H9 (cell line): Measurements from ENCODE around the gene BEST1. TPM values are rescaled to one million over a fixed set of nuclear protein-coding genes. Genes with fewer than 3 reads are reported as not detected.

Experiments
- DNase-seq: peaks from one replicate; pipeline ENCODE4 v3.0.0-alpha.2; 2017
- H2AFZ ChIP-seq: one replicate; pipeline ENCODE4 v1.6.1; 2013; ENCODE audit warnings: mild to moderate bottlenecking, low read length, control low read depth, moderate library complexity
- H2AK5ac ChIP-seq: 2 replicates; pipeline ENCODE4 v1.6.1; 2013; ENCODE audit warnings: low read length, control low read depth, mixed read lengths; ENCODE audit not compliant: insufficient read length
- H2BK120ac ChIP-seq: one replicate; pipeline ENCODE4 v1.6.1; 2013; ENCODE audit warnings: low read depth, mild to moderate bottlenecking, low read length, control low read depth, inconsistent platforms; ENCODE audit not compliant: poor library complexity, severe bottlenecking
- H2BK12ac ChIP-seq: 2 replicates; pipeline ENCODE4 v1.6.1; 2013; ENCODE audit warnings: low read length, control low read depth, mixed read lengths, low read depth; ENCODE audit not compliant: insufficient read length
- H2BK15ac ChIP-seq: 2 replicates; pipeline ENCODE4 v1.6.1; 2013; ENCODE audit warnings: low read depth, low read length, control low read depth
- H2BK20ac ChIP-seq: one replicate; pipeline ENCODE4 v1.6.1; 2013; ENCODE audit warnings: low read depth, mild to moderate bottlenecking, low read length, control low read depth, inconsistent platforms; ENCODE audit not compliant: poor library complexity, severe bottlenecking
- H2BK5ac ChIP-seq: 2 replicates; pipeline ENCODE4 v1.6.1; 2013; ENCODE audit warnings: low read length, control low read depth, mixed read lengths; ENCODE audit not compliant: insufficient read length
- H3K14ac ChIP-seq: 2 replicates; pipeline ENCODE4 v1.6.1; 2013; ENCODE audit warnings: low read length, control low read depth; ENCODE audit not compliant: insufficient read depth
- H3K18ac ChIP-seq: 2 replicates; pipeline ENCODE4 v1.6.1; 2013; ENCODE audit warnings: low read depth, mild to moderate bottlenecking, mixed read lengths, low read length, control low read depth; ENCODE audit not compliant: insufficient read length
- H3K23ac ChIP-seq: 2 replicates; pipeline ENCODE4 v1.6.1; 2013; ENCODE audit warnings: low read length, control low read depth, mixed read lengths, low read depth; ENCODE audit not compliant: insufficient read length
- H3K23me2 ChIP-seq: 2 replicates; pipeline ENCODE4 v1.6.1; 2013; ENCODE audit warnings: low read depth, mild to moderate bottlenecking, mixed read lengths, low read length, control low read depth; ENCODE audit not compliant: insufficient read length, poor library complexity, severe bottlenecking
- H3K27ac ChIP-seq: 2 replicates; pipeline ENCODE4 v1.5.1; 2013; ENCODE audit warnings: low read length, control low read depth, mixed read lengths, low read depth; ENCODE audit not compliant: insufficient read length
- H3K27me3 ChIP-seq: 2 replicates; pipeline ENCODE4 v1.6.1; 2013; ENCODE audit warnings: low read length, control low read depth, inconsistent platforms; ENCODE audit not compliant: insufficient read depth
- H3K4ac ChIP-seq: 2 replicates; pipeline ENCODE4 v1.6.1; 2013; ENCODE audit warnings: low read depth, mild to moderate bottlenecking, control low read depth, inconsistent platforms, low read length, moderate library complexity
- H3K4me1 ChIP-seq: 2 replicates; pipeline ENCODE4 v1.6.1; 2013; ENCODE audit warnings: low read length, control low read depth, inconsistent platforms; ENCODE audit not compliant: insufficient read depth
- H3K4me2 ChIP-seq: 2 replicates; pipeline ENCODE4 v1.6.1; 2013; ENCODE audit warnings: low read length, control low read depth, mixed read lengths; ENCODE audit not compliant: insufficient read length, insufficient read depth
- H3K56ac ChIP-seq: 2 replicates; pipeline ENCODE4 v1.6.1; 2013; ENCODE audit warnings: low read depth, mild to moderate bottlenecking, mixed read lengths, low read length, control low read depth; ENCODE audit not compliant: insufficient read length
- H3K79me1 ChIP-seq: 2 replicates; pipeline ENCODE4 v1.6.1; 2013; ENCODE audit warnings: low read depth, mild to moderate bottlenecking, moderate library complexity, low read length, control low read depth, inconsistent platforms; ENCODE audit not compliant: insufficient read depth, poor library complexity, severe bottlenecking
- H3K79me2 ChIP-seq: 2 replicates; pipeline ENCODE4 v1.6.1; 2013; ENCODE audit warnings: low read length, control low read depth, inconsistent platforms; ENCODE audit not compliant: insufficient read depth
- H3K9ac ChIP-seq: 2 replicates; pipeline ENCODE4 v1.6.1; 2013; ENCODE audit warnings: low read length, control low read depth, mixed read lengths; ENCODE audit not compliant: insufficient read length; ENCODE audit errors: extremely low read depth
- H3K9me3 ChIP-seq: one replicate; pipeline ENCODE4 v1.6.1; 2013; ENCODE audit warnings: low read depth, low read length, inconsistent platforms; ENCODE audit not compliant: control insufficient read depth
- H3T11ph ChIP-seq: one replicate; pipeline ENCODE4 v1.6.1; 2013; ENCODE audit warnings: mild to moderate bottlenecking, low read length, control low read depth, inconsistent platforms
- H4K20me1 ChIP-seq: one replicate; pipeline ENCODE4 v1.6.1; 2013; ENCODE audit not compliant: control insufficient read depth, insufficient read length, insufficient read depth
- H4K5ac ChIP-seq: 2 replicates; pipeline ENCODE4 v1.6.1; 2013; ENCODE audit warnings: low read depth, mild to moderate bottlenecking, mixed read lengths, low read length, control low read depth; ENCODE audit not compliant: insufficient read length
- H4K8ac ChIP-seq: replicated peaks from 2 replicates; pipeline ENCODE4 v1.6.1; 2013; ENCODE audit warnings: low read length, control low read depth, mixed read lengths, low read depth; ENCODE audit not compliant: insufficient read length
- H4K91ac ChIP-seq: 2 replicates; pipeline ENCODE4 v1.6.1; 2013; ENCODE audit warnings: low read depth, mild to moderate bottlenecking, moderate library complexity, mixed read lengths, low read length, control low read depth; ENCODE audit not compliant: insufficient read length
- H3K27ac Mint-ChIP-seq, 3 experiments: 2 replicates in 2 of 3; 3 replicates in 1 of 3; pipeline ENCODE4 v1.8.0; 2020 to 2021; ENCODE audit warnings: mixed read lengths in 3 of 3, mild to moderate bottlenecking in 1 of 3, moderate library complexity in 1 of 3
- H3K27me3 Mint-ChIP-seq: 2 replicates; pipeline ENCODE4 v1.8.0; 2021; ENCODE audit warnings: low read depth, mild to moderate bottlenecking, moderate library complexity, mixed read lengths
- H3K36me3 Mint-ChIP-seq, 3 experiments: 2 replicates in 2 of 3; 3 replicates in 1 of 3; pipeline ENCODE4 v1.8.0; 2020 to 2021; ENCODE audit warnings: low read depth in 3 of 3, mixed read lengths in 3 of 3; ENCODE audit not compliant: insufficient read depth in 1 of 3
- H3K4me1 Mint-ChIP-seq, 2 experiments: 2 replicates each; pipeline ENCODE4 v1.8.0; 2020; ENCODE audit warnings: mixed read lengths in 2 of 2
- H3K4me3 Mint-ChIP-seq, 2 experiments: 2 replicates in 1 of 2; 3 replicates in 1 of 2; pipeline ENCODE4 v1.8.0; 2020 to 2021; ENCODE audit warnings: mild to moderate bottlenecking in 2 of 2, mixed read lengths in 2 of 2, moderate library complexity in 1 of 2
- H3K9me3 Mint-ChIP-seq, 2 experiments: 2 replicates in 1 of 2; 3 replicates in 1 of 2; pipeline ENCODE4 v1.8.0; 2020; ENCODE audit warnings: mild to moderate bottlenecking in 2 of 2, mixed read lengths in 2 of 2, moderate library complexity in 1 of 2
- CTCF ChIP-seq: fragments of 200-600 bp; sonication (generic); conservative IDR thresholded peaks from 3 replicates; pipeline ENCODE4 v1.8.0; 2021; ENCODE audit warnings: antibody characterized with exemption, mild to moderate bottlenecking
- WGBS: extraction: QIAGEN DNeasy Blood & Tissue Kit; methylation state at CpG from one replicate; pipeline ENCODE4 v1.1.7; 2013; ENCODE audit warnings: missing lambda C conversion rate, low lambda C conversion rate, mixed read lengths; ENCODE audit not compliant: insufficient read length; ENCODE audit errors: extremely low coverage; 5-methylcytosine and 5-hydroxymethylcytosine counted together
- total RNA-seq: library from RNA; stranded (reverse); gene quantifications from 2 replicates; pipeline ENCODE4 v1.2.1, GENCODE V29; 2021

The BEST1 gene
- total RNA-seq, 1 experiment from 2014 or later: 0.24 TPM

DNA sequence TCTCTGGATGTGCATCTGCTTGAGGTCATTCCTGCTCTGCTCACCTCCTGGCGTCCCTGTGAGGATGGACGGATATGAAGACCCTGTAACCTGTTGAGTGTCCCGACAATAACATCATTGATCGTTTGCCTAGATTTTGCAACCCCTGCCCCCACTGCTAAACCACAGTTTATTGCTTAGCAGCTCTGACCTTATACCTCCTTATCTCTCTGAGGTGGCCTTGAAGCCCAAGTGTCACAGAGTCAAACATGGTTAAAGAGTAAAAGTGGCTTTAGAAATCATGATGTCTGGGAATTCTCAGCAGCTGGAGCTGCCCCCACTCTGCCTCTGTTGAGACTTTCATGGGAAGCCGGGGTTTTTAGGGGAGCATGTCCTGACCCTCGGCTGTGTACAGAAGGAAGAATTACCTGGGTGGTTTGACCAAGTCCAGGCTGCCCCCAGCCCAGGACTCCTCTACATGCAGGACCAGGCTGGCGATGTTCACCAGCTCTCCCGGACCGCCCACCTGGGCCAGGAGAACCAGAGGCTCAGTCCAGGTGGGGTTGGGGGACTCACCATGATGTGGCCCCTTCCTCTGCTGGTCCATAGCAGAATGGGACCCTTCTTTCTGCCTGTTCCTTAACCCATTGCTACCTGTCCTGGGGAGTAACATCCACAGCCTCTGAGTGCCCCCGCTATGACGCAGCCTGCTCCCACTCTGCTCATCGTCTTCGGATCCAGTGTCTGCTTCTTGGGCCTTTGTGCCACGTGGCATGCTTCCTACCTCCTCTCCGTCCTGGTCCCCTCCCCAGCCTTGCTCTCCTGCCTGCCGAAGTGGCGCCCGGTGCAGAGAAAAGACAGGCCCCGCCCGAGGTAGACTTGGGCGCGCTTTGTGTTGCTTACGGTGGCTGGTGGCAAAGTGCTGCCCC lies 50.6 kb downstream of the BEST1 start:
- Histone ChIP-seq H3K27ac (no peak overlapping the region), H3K18ac (no peak overlapping the region), H2BK12ac (no peak overlapping the region), H3K9ac (no peak overlapping the region), H4K5ac (no peak overlapping the region), H2BK20ac (no peak overlapping the region), H3K27me3 (no peaks in the 10 kb centered on the region), H4K20me1 (no peaks in the 10 kb centered on the region), H2BK15ac (no peak overlapping the region), H2AK5ac (no peak overlapping the region), H2BK120ac (no peak overlapping the region), H3K79me2 (no peaks in the 10 kb centered on the region), H4K91ac (no peak overlapping the region), H2AFZ (no peak overlapping the region), H3K4me2 (no peak overlapping the region), H3K9me3 (no peaks in the 10 kb centered on the region), H3K23me2 (no peaks in the 10 kb centered on the region), H3K4ac (no peak overlapping the region), H3K14ac (no peak overlapping the region), H3K79me1 (no peaks in the 10 kb centered on the region), H3T11ph (no peak overlapping the region), H3K56ac (no peak overlapping the region), H4K8ac (no peak overlapping the region), H3K23ac (no peak overlapping the region), H3K4me1 (no peaks in the 10 kb centered on the region), H2BK5ac (no peak overlapping the region)
- Mint-ChIP-seq H3K27ac (no peak overlapping the region; a peak in 1 of 7 replicates), H3K36me3 (peaks cover 1 to 17% (median 14%) of the 10 kb centered on the region in 3 experiments), H3K4me3 (no peak overlapping the region), H3K9me3 (peaks cover 15 to 18% of the 10 kb centered on the region in 2 experiments), H3K4me1 (peaks cover 19 to 33% of the 10 kb centered on the region in 2 experiments), H3K27me3 (no peaks in the 10 kb centered on the region)
- no peak for TF ChIP-seq CTCF
- DNase-seq: no peak
- WGBS: no CpG with 5 or more reads among the region's 23 CpGs
